Activated gamma-delta T cell (primary cell): ENCODE measurements around the gene ICE1.

Experiments
- DNase-seq: peaks from one replicate; lab custom pipeline; 2025; lab: John Stamatoyannopoulos, UW

Gene ICE1

GRCh38 chr5:5534333-5534732 lies 111.9 kb downstream of the ICE1 start:
- no peak for DNase-seq

GRCh38 chr5:5536871-5537270 lies 114.4 kb downstream of the ICE1 start:
- no peak for DNase-seq

- DNase-seq = no peak
Measured at GRCh38 chr5:5537426-5537825, 114.9 kb downstream of the ICE1 start.

- no peak for DNase-seq
Measured at GRCh38 chr5:5539590-5539989, 117.1 kb downstream of the ICE1 start.
